ENCODE data around the gene RABEP1.

RABEP1 gene

DNA sequence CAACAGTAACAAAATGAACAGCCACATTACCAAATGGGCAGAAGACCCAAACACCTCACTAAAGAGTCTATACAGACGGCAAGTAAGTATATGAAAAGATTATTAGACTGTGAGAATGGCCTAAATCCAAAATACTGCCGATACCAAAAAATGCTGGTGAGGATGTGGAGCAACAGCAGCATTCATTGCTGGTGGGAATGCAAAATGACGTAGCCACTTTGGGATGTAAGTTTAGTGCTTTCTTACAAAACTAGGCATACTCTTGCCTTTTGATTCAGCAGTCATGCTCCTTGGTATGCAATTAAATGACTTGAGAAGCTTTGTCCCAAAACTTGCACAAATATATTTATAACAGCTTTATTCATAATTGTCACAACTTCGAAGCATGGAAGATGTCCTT, 43.8 kb downstream of the RABEP1 start:
- Histone ChIP-seq H3K4me1 (ENCODE audit: control insufficient read depth in 1 of 2, insufficient read depth in 2 of 2, low read length in 2 of 2) (no peaks in the 10 kb centered on the region), H3K9ac (ENCODE audit: low read depth in 1 of 2, low read length in 2 of 2) (no peak overlapping the region), H3K4me3 (ENCODE audit: low read depth in 1 of 2, low read length in 2 of 2) (no peak overlapping the region), H3K27me3 (ENCODE audit: control insufficient read depth in 1 of 2, insufficient read depth in 2 of 2, low read length in 2 of 2) (no peaks in the 10 kb centered on the region), H3K36me3 (ENCODE audit: control insufficient read depth in 1 of 2, insufficient read depth in 2 of 2, low read length in 2 of 2) (no peaks in the 10 kb centered on the region), H3K9me3 (ENCODE audit: control insufficient read depth in 1 of 2, low read length in 2 of 2) (no peaks in the 10 kb centered on the region), H3K27ac (ENCODE audit: low read depth, low read length) (no peak overlapping the region)

DNA sequence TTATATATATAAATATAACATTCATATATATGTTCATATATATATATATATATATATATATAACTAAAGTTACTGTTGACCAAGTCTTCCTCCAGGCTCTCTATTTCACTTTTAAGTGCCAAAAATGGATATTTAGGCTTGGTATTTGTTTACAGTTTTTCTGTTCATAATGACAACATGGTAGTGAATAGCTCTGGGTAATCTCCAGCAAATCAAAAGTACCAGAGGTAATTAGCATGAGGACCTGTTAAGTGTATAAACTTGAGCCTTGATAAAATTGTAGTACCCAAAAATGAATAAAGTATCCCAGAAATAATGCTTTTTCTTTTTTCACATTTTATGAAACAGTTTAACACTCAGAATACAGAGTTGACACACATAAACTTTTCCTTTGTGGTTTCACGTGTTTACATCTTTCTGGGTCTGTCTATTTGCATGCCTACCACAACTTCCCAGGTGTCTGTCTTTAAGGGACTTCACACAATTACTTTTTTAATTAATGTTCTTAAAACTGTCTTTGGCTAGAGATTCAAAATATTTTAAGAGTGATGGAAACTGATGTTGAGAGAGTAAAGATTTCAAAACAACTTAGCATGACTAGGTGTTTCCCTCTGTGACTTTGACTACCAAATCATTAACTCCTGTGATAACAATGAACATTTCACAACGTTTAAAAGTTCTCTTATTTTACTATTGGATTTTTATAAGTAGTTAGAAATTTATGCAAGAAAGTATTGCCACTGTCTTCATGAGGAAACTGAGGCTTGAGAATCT, 47.9 kb downstream of the RABEP1 start:
- no peaks in the 10 kb centered on the region for H3K4me1 ChIP-seq (ENCODE audit: control insufficient read depth in 1 of 2, insufficient read depth in 2 of 2, low read length in 2 of 2)
- H3K27me3 ChIP-seq (ENCODE audit: control insufficient read depth in 1 of 2, insufficient read depth in 2 of 2, low read length in 2 of 2): no peaks in the 10 kb centered on the region
- no peaks in the 10 kb centered on the region for H3K9me3 ChIP-seq (ENCODE audit: control insufficient read depth in 1 of 2, low read length in 2 of 2)
- no peak overlapping the region for H3K27ac ChIP-seq (ENCODE audit: low read depth, low read length)
- H3K4me3 ChIP-seq (ENCODE audit: low read depth in 1 of 2, low read length in 2 of 2): no peak overlapping the region
- no peak overlapping the region for H3K9ac ChIP-seq (ENCODE audit: low read depth in 1 of 2, low read length in 2 of 2)
- peaks cover 7 to 14% of the 10 kb centered on the region in 2 donors for H3K36me3 ChIP-seq (ENCODE audit: control insufficient read depth in 1 of 2, insufficient read depth in 2 of 2, low read length in 2 of 2)

DNA sequence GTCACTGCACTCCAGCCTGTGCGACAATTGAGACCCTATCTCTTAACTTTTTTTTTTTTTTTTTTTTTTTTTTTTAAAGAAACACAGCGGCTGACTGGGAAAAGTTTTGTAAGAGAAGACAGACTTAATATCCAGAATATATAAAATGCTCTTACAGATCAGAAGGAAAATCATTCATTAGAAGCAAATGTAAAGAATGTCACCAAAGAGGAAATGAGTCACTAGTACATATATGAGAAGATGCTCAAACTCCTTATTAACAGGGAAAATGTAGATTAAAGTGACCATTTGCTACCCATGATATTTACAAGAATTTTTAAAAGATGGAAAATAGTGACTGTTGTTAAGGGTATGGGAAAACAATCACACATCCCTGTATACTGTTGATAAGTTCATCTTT, 48.9 kb downstream of the RABEP1 start:
- H3K4me1 ChIP-seq (ENCODE audit: control insufficient read depth in 1 of 2, insufficient read depth in 2 of 2, low read length in 2 of 2): no peaks in the 10 kb centered on the region
- no peak overlapping the region for H3K27ac ChIP-seq (ENCODE audit: low read depth, low read length)
- H3K36me3 ChIP-seq (ENCODE audit: control insufficient read depth in 1 of 2, insufficient read depth in 2 of 2, low read length in 2 of 2): peaks cover 7 to 14% of the 10 kb centered on the region in 2 donors
- H3K4me3 ChIP-seq (ENCODE audit: low read depth in 1 of 2, low read length in 2 of 2): no peak overlapping the region
- H3K9ac ChIP-seq (ENCODE audit: low read depth in 1 of 2, low read length in 2 of 2): no peak overlapping the region
- H3K27me3 ChIP-seq (ENCODE audit: control insufficient read depth in 1 of 2, insufficient read depth in 2 of 2, low read length in 2 of 2): no peaks in the 10 kb centered on the region
- H3K9me3 ChIP-seq (ENCODE audit: control insufficient read depth in 1 of 2, low read length in 2 of 2): no peaks in the 10 kb centered on the region

DNA sequence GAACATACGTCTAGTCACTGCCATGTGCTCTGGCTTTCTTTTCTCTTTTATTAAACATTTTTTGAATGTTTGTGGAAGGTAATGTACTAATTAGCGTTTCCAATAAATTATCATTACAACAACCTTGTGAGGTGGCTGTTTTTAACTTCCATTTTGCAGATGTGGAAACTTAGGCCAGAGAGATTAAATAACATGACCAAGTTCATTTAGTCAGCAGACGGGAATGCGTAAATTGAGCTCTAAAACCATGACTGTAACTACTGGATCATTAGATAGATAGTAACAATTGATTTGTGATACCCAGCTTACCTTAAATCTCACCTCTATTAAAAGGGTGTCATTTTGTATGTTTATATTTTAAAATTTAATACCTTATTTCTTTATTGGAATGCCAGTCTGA, 49.4 kb downstream of the RABEP1 start:
- no peak overlapping the region for H3K9ac ChIP-seq (ENCODE audit: low read depth in 1 of 2, low read length in 2 of 2)
- H3K9me3 ChIP-seq (ENCODE audit: control insufficient read depth in 1 of 2, low read length in 2 of 2): no peaks in the 10 kb centered on the region
- no peak overlapping the region for H3K4me3 ChIP-seq (ENCODE audit: low read depth in 1 of 2, low read length in 2 of 2)
- no peak overlapping the region for H3K27ac ChIP-seq (ENCODE audit: low read depth, low read length)
- H3K27me3 ChIP-seq (ENCODE audit: control insufficient read depth in 1 of 2, insufficient read depth in 2 of 2, low read length in 2 of 2): no peaks in the 10 kb centered on the region
- H3K4me1 ChIP-seq (ENCODE audit: control insufficient read depth in 1 of 2, insufficient read depth in 2 of 2, low read length in 2 of 2): no peaks in the 10 kb centered on the region
- peaks cover 7 to 14% of the 10 kb centered on the region in 2 donors for H3K36me3 ChIP-seq (ENCODE audit: control insufficient read depth in 1 of 2, insufficient read depth in 2 of 2, low read length in 2 of 2)

DNA sequence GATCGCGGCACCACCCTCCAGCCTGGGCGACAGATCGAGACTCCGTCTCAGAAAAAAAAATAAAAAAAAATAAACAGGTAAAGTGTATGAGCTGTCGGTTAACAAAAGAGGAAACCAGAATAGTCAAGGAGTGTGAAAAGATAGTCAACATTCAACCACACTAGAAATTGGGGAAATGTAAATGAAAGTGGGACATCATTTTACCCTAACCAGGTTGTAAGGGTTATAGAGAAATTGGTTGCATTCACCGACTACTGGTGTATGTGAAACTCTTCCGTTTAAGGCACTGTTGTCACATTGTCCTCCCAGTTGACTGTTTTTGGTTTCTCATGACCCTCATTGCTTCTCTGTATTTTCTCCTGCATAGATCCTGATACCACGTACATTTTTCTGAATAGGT, 62.8 kb downstream of the RABEP1 start:
- Histone ChIP-seq H3K4me1 (ENCODE audit: control insufficient read depth in 1 of 2, insufficient read depth in 2 of 2, low read length in 2 of 2) (no peaks in the 10 kb centered on the region), H3K9me3 (ENCODE audit: control insufficient read depth in 1 of 2, low read length in 2 of 2) (no peaks in the 10 kb centered on the region), H3K4me3 (ENCODE audit: low read depth in 1 of 2, low read length in 2 of 2) (no peak overlapping the region), H3K27me3 (ENCODE audit: control insufficient read depth in 1 of 2, insufficient read depth in 2 of 2, low read length in 2 of 2) (no peaks in the 10 kb centered on the region), H3K9ac (ENCODE audit: low read depth in 1 of 2, low read length in 2 of 2) (no peak overlapping the region), H3K27ac (ENCODE audit: low read depth, low read length) (no peak overlapping the region), H3K36me3 (ENCODE audit: control insufficient read depth in 1 of 2, insufficient read depth in 2 of 2, low read length in 2 of 2) (peaks cover 15 to 27% of the 10 kb centered on the region in 2 donors)

DNA sequence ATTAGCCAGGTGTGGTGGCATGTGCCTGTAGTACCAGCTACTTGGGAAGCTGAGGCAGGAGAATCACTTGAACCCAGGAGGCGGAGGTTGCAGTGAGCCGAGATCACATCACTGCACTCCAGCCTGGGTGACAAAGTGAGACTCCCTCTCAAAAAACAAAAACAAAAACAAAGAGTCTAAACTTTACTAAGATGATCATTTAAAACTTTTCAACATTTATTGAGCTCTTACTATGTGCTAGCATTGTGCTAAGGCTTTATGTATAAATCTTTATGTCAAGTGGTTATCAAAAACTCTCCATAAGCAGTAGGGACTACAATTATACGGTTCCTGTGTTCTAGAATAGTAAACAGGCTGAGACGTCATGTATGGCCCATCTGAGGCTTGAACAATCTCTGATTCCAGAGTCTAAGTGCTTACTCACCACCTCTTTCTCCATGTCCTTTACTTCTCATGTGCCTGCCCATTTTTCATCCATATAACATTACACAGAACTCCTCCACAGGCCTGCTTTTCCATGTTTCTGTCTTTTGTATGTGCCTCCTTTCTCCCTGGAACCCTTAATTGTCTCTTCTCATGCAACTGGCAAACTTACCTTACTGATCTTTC, 70.7 kb downstream of the RABEP1 start:
- Histone ChIP-seq H3K9me3 (ENCODE audit: control insufficient read depth in 1 of 2, low read length in 2 of 2) (no peaks in the 10 kb centered on the region), H3K9ac (ENCODE audit: low read depth in 1 of 2, low read length in 2 of 2) (no peak overlapping the region), H3K4me1 (ENCODE audit: control insufficient read depth in 1 of 2, insufficient read depth in 2 of 2, low read length in 2 of 2) (no peaks in the 10 kb centered on the region), H3K4me3 (ENCODE audit: low read depth in 1 of 2, low read length in 2 of 2) (no peak overlapping the region), H3K36me3 (ENCODE audit: control insufficient read depth in 1 of 2, insufficient read depth in 2 of 2, low read length in 2 of 2) (peaks cover 18 to 64% of the 10 kb centered on the region in 2 donors), H3K27ac (ENCODE audit: low read depth, low read length) (no peak overlapping the region), H3K27me3 (ENCODE audit: control insufficient read depth in 1 of 2, insufficient read depth in 2 of 2, low read length in 2 of 2) (no peaks in the 10 kb centered on the region)

DNA sequence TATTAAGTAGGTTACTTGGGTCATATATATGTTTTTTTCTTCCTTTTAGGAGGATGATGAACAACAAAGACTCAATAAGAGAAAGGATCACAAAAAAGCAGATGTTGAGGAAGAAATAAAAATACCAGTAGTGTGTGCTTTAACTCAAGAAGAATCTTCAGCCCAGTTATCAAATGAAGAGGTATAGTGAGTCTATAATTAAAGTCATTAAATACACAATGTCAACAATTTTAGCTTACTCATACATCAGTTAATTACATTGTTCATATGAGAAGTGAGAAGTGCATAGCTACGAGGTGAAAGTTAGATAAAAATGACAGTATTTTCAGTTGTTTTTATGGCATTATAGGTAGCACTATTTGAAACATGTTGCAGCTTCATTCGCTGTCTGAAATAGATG, 72.2 kb downstream of the RABEP1 start:
- no peak overlapping the region for H3K27ac ChIP-seq (ENCODE audit: low read depth, low read length)
- H3K36me3 ChIP-seq (ENCODE audit: control insufficient read depth in 1 of 2, insufficient read depth in 2 of 2, low read length in 2 of 2): peaks cover 8 to 68% of the 10 kb centered on the region in 2 donors
- H3K9ac ChIP-seq (ENCODE audit: low read depth in 1 of 2, low read length in 2 of 2): no peak overlapping the region
- no peaks in the 10 kb centered on the region for H3K9me3 ChIP-seq (ENCODE audit: control insufficient read depth in 1 of 2, low read length in 2 of 2)
- no peaks in the 10 kb centered on the region for H3K27me3 ChIP-seq (ENCODE audit: control insufficient read depth in 1 of 2, insufficient read depth in 2 of 2, low read length in 2 of 2)
- H3K4me1 ChIP-seq (ENCODE audit: control insufficient read depth in 1 of 2, insufficient read depth in 2 of 2, low read length in 2 of 2): no peaks in the 10 kb centered on the region
- no peak overlapping the region for H3K4me3 ChIP-seq (ENCODE audit: low read depth in 1 of 2, low read length in 2 of 2)

DNA sequence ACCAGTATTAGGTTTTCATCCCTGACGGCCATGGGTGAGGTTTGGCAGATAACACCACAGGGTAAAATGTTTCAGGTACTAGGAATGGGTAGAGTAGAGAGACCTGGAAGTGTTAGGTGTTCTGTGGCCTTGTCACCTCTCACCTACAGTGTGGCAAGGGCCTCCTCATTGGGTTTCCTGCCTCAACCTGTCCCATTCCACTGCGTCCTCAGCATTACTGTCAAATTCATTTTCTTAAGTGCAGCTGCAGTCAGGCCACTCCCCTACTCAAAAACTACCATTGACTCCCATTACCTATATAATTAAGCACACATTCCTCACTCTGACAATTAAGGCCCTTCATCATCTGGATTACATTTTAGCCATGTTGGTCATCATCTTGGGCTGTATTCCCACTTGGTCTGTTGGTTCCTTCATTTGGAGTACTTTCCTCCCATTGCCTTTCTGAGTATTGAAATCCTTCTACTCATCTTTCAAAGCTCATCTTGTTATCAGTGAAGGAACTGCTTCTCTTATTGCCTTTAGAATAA, 72.9 kb downstream of the RABEP1 start:
- peaks cover 8 to 69% of the 10 kb centered on the region in 2 donors for H3K36me3 ChIP-seq (ENCODE audit: control insufficient read depth in 1 of 2, insufficient read depth in 2 of 2, low read length in 2 of 2)
- H3K27ac ChIP-seq (ENCODE audit: low read depth, low read length): no peak overlapping the region
- no peaks in the 10 kb centered on the region for H3K4me1 ChIP-seq (ENCODE audit: control insufficient read depth in 1 of 2, insufficient read depth in 2 of 2, low read length in 2 of 2)
- no peaks in the 10 kb centered on the region for H3K9me3 ChIP-seq (ENCODE audit: control insufficient read depth in 1 of 2, low read length in 2 of 2)
- no peaks in the 10 kb centered on the region for H3K27me3 ChIP-seq (ENCODE audit: control insufficient read depth in 1 of 2, insufficient read depth in 2 of 2, low read length in 2 of 2)
- H3K9ac ChIP-seq (ENCODE audit: low read depth in 1 of 2, low read length in 2 of 2): no peak overlapping the region
- H3K4me3 ChIP-seq (ENCODE audit: low read depth in 1 of 2, low read length in 2 of 2): no peak overlapping the region

DNA sequence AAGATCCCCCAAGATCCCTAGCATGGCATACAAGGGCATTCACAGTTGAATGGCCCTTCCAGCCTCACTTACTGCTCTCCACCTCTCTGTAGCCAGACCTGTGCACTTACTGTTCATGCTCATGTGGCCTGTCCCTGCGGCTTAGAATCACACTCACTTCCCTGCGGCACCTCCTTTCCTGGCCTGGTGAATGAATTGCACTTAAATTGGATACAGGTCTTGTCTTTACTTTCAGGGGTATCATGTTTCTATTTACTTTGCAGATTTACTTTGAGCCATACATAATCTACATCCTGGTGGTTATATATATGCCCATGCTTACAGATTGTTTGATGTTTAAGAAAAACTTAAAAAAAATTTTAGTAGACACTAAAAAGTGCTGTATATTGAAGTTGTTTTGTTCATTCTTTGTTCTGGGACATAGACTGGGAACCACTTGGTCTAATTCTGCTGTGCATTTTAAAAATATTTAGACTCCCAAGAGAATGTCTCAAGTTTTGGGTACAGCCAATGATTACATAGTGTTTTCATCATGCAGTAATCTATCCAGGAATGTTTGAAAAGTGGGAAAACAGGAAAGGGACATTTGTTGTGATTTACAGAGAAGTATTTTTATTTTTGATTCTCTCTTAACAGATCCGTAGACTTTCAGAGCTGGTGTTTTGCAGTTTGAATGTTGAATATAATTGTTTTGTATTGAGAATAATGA, 73.5 kb downstream of the RABEP1 start:
- H3K9ac ChIP-seq (ENCODE audit: low read depth in 1 of 2, low read length in 2 of 2): no peak overlapping the region
- no peaks in the 10 kb centered on the region for H3K27me3 ChIP-seq (ENCODE audit: control insufficient read depth in 1 of 2, insufficient read depth in 2 of 2, low read length in 2 of 2)
- H3K27ac ChIP-seq (ENCODE audit: low read depth, low read length): no peak overlapping the region
- no peaks in the 10 kb centered on the region for H3K9me3 ChIP-seq (ENCODE audit: control insufficient read depth in 1 of 2, low read length in 2 of 2)
- H3K36me3 ChIP-seq (ENCODE audit: control insufficient read depth in 1 of 2, insufficient read depth in 2 of 2, low read length in 2 of 2): peaks cover 9 to 68% of the 10 kb centered on the region in 2 donors
- H3K4me3 ChIP-seq (ENCODE audit: low read depth in 1 of 2, low read length in 2 of 2): no peak overlapping the region
- H3K4me1 ChIP-seq (ENCODE audit: control insufficient read depth in 1 of 2, insufficient read depth in 2 of 2, low read length in 2 of 2): no peaks in the 10 kb centered on the region

DNA sequence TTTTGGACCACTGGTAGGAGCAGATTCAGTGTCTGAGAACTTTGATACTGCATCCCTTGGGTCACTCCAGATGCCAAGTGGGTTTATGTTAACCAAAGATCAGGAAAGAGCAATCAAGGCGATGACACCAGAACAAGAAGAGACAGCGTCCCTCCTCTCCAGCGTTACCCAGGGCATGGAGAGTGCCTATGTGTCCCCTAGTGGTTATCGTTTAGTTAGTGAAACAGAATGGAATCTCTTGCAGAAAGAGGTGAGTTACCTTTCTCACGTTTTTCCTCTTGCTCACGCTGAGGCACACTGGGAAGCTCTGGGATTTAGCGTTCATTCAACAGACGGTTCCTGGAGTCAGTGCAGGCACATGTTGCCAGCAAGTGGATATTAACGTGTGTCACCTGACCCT, 79.3 kb downstream of the RABEP1 start:
- H3K9me3 ChIP-seq (ENCODE audit: control insufficient read depth in 1 of 2, low read length in 2 of 2): no peaks in the 10 kb centered on the region
- H3K27me3 ChIP-seq (ENCODE audit: control insufficient read depth in 1 of 2, insufficient read depth in 2 of 2, low read length in 2 of 2): no peaks in the 10 kb centered on the region
- H3K27ac ChIP-seq (ENCODE audit: low read depth, low read length): no peak overlapping the region
- H3K36me3 ChIP-seq (ENCODE audit: control insufficient read depth in 1 of 2, insufficient read depth in 2 of 2, low read length in 2 of 2): peaks cover 32 to 60% of the 10 kb centered on the region in 2 donors
- no peak overlapping the region for H3K4me3 ChIP-seq (ENCODE audit: low read depth in 1 of 2, low read length in 2 of 2)
- H3K4me1 ChIP-seq (ENCODE audit: control insufficient read depth in 1 of 2, insufficient read depth in 2 of 2, low read length in 2 of 2): no peaks in the 10 kb centered on the region
- no peak overlapping the region for H3K9ac ChIP-seq (ENCODE audit: low read depth in 1 of 2, low read length in 2 of 2)
